PC-3 (cell line): Measurements from ENCODE around the gene BARX1. TPM values are rescaled to one million over a fixed set of nuclear protein-coding genes. Genes with fewer than 3 reads are reported as not detected.

Source experiments
- ATAC-seq: fragments of 200-7000 bp; cut with Tn5 transposase; 2 replicates; pipeline ENCODE4 v1.9.1; 2020; ENCODE audit warnings: mild to moderate bottlenecking, moderate library complexity
- BruUV-seq: library from RNA; stranded (reverse); fragments of 400-500 nt; replicated peaks from 2 replicates; lab custom pipeline; 2021; lab: Mats Ljungman, UMichigan
- CTCF ChIA-PET: fragments of 300-600 bp; sonication (Branson Sonifier 250); formaldehyde crosslinking; loops from one replicate; lab custom pipeline; 2022; ENCODE audit warnings: antibody characterized with exemption; lab: Charles Lee
- POLR2A ChIA-PET: fragments of 300-600 bp; sonication (Branson Sonifier 250); formaldehyde crosslinking; loops from one replicate; lab custom pipeline; 2022; ENCODE audit warnings: antibody characterized with exemption; ENCODE audit not compliant: unreplicated experiment; lab: Charles Lee
- DNase-seq: peaks from one replicate; pipeline ENCODE4 v3.0.0-alpha.2; 2015
- H2AFZ ChIP-seq: fragments of 300-600 bp; sonication (generic); 2 replicates; pipeline ENCODE4 v1.6.0; 2016; ENCODE audit warnings: antibody characterized with exemption, low read length
- H3F3A ChIP-seq: fragments of 300-600 bp; sonication (generic); one replicate; pipeline ENCODE4 v1.6.0; 2017; ENCODE audit warnings: antibody characterized with exemption, low read length, control low read depth, mild to moderate bottlenecking; ENCODE audit not compliant: unreplicated experiment
- H3K27ac ChIP-seq: fragments of 300-600 bp; sonication (generic); 2 replicates; pipeline ENCODE4 v1.5.1; 2016; ENCODE audit warnings: mild to moderate bottlenecking, low read length
- H3K27me3 ChIP-seq: fragments of 300-600 bp; sonication (generic); 2 replicates; pipeline ENCODE4 v1.6.1; 2016; ENCODE audit warnings: low read length, mixed read lengths
- H3K36me3 ChIP-seq: fragments of 300-600 bp; sonication (generic); 2 replicates; pipeline ENCODE4 v1.6.1; 2016; ENCODE audit warnings: low read depth, mixed run types, low read length, mixed read lengths
- H3K4me1 ChIP-seq: fragments of 300-600 bp; sonication (generic); 2 replicates; pipeline ENCODE4 v1.5.1; 2016; ENCODE audit warnings: low read length; ENCODE audit not compliant: insufficient read depth
- H3K4me2 ChIP-seq: fragments of 300-600 bp; sonication (generic); 2 replicates; pipeline ENCODE4 v1.6.0; 2016; ENCODE audit warnings: low read length
- H3K4me3 ChIP-seq: fragments of 300-600 bp; sonication (generic); 2 replicates; pipeline ENCODE4 v1.5.1; 2016; ENCODE audit warnings: mild to moderate bottlenecking, low read length, mixed read lengths
- H3K79me2 ChIP-seq: fragments of 300-600 bp; sonication (generic); 2 replicates; pipeline ENCODE4 v1.6.1; 2017; ENCODE audit warnings: low read length, mixed read lengths
- H3K9ac ChIP-seq: fragments of 300-600 bp; sonication (generic); 2 replicates; pipeline ENCODE4 v1.6.0; 2016; ENCODE audit warnings: mild to moderate bottlenecking, low read length
- H3K9me2 ChIP-seq: fragments of 300-600 bp; sonication (generic); replicated peaks from 2 replicates; pipeline ENCODE4 v1.6.1; 2016; ENCODE audit warnings: mixed run types, low read length, mixed read lengths
- H3K9me3 ChIP-seq: fragments of 300-600 bp; sonication (generic); 2 replicates; pipeline ENCODE4 v1.6.1; 2016; ENCODE audit warnings: low read length, mixed read lengths
- H4K20me1 ChIP-seq: fragments of 300-600 bp; sonication (generic); 2 replicates; pipeline ENCODE4 v1.6.1; 2016; ENCODE audit warnings: low read length, mixed read lengths
- EZH2 ChIP-seq: fragments of 300-600 bp; sonication (generic); IDR thresholded peaks from one replicate; pipeline ENCODE4 v1.6.1; 2017; ENCODE audit warnings: antibody characterized with exemption, mild to moderate bottlenecking, low read length; ENCODE audit not compliant: unreplicated experiment
- EZH2phosphoT487 ChIP-seq: fragments of 300-600 bp; sonication (generic); IDR thresholded peaks from 2 replicates; pipeline ENCODE4 v1.6.1; 2018; ENCODE audit warnings: mild to moderate bottlenecking, antibody characterized with exemption, low read length, borderline replicate concordance
- intact Hi-C: fragments of 100-400 bp; cut with micrococcal nuclease; formaldehyde crosslinking; loops from 2 replicates; pipeline ENCODE4 v1.9.0; 2023
- total RNA-seq: library from RNA; depleted of rRNA; stranded (reverse); fragments of >200 nt; gene quantifications from 2 replicates; pipeline ENCODE4 v1.2.3, GENCODE V29; 2014
- TF ChIP-seq, protein P1 (sequence below): fragments of 300-600 bp; sonication (generic); conservative IDR thresholded peaks from 2 replicates; pipeline ENCODE4 v1.5.1; 2017; ENCODE audit warnings: antibody characterized with exemption, low read depth, mild to moderate bottlenecking, low read length

The BARX1 gene
- total RNA-seq, 1 experiment from 2014 or later: not detected

DNA sequence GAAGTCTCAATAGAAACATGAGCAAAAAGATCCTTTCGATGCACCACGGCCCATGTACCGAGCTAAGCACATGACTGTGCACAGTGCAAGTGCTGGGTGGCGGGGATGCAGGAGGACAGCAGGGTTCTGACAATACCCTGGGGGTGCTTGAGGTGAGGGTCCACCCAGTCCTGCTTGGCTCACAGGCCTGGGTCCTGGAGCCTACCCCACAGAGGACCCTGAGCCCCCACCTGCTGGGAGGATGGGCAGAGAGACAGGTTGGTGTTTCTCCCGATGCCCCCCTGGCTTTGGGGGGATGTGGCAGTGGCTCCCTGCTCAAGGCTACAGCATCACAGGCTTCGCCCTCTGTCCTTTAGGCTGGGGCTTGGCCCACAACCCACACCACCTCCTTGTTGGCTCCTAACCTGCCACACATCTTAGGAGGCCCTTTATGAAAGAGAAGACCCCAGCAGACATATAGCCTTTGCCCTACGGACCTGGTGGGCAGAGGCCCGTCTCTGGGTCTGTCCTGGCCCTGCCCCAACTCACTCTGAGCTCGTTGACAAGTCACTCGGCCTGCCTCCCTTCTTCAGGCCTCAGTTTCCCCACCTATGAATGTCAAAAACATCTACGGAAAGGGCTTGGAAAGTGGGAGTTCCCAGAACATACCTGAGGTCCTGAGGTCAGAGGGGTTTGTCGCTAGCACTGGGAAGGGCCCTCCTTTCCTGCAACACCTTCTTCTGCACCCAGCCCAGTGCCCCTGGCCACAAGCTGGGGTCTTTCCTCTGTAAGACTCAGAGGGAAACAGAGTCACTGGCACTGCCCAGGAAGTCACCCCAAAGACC, 50.3 kb downstream of the BARX1 start:
- ATAC-seq (no peak), DNase-seq (no peak)
- Histone ChIP-seq H3K27me3 (no peaks in the 10 kb centered on the region), H3F3A (no peaks in the 10 kb centered on the region), H3K9ac (no peak overlapping the region), H3K4me2 (no peak overlapping the region), H3K9me2 (no peaks in the 10 kb centered on the region), H3K9me3 (no peaks in the 10 kb centered on the region), H2AFZ (no peak overlapping the region), H4K20me1 (no peaks in the 10 kb centered on the region), H3K79me2 (no peaks in the 10 kb centered on the region), H3K4me3 (no peak overlapping the region), H3K36me3 (no peaks in the 10 kb centered on the region), H3K4me1 (no peaks in the 10 kb centered on the region), H3K27ac (no peak overlapping the region)
- TF ChIP-seq EZH2phosphoT487 (no peak), EZH2 (no peak)
- TF ChIP-seq, protein P1, sequence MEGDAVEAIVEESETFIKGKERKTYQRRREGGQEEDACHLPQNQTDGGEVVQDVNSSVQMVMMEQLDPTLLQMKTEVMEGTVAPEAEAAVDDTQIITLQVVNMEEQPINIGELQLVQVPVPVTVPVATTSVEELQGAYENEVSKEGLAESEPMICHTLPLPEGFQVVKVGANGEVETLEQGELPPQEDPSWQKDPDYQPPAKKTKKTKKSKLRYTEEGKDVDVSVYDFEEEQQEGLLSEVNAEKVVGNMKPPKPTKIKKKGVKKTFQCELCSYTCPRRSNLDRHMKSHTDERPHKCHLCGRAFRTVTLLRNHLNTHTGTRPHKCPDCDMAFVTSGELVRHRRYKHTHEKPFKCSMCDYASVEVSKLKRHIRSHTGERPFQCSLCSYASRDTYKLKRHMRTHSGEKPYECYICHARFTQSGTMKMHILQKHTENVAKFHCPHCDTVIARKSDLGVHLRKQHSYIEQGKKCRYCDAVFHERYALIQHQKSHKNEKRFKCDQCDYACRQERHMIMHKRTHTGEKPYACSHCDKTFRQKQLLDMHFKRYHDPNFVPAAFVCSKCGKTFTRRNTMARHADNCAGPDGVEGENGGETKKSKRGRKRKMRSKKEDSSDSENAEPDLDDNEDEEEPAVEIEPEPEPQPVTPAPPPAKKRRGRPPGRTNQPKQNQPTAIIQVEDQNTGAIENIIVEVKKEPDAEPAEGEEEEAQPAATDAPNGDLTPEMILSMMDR: no peak
- CTCF ChIA-PET: no interaction called here
- intact Hi-C loops: no loop called here
- BruUV-seq: no TSS peak
- POLR2A ChIA-PET: no interaction called here

DNA sequence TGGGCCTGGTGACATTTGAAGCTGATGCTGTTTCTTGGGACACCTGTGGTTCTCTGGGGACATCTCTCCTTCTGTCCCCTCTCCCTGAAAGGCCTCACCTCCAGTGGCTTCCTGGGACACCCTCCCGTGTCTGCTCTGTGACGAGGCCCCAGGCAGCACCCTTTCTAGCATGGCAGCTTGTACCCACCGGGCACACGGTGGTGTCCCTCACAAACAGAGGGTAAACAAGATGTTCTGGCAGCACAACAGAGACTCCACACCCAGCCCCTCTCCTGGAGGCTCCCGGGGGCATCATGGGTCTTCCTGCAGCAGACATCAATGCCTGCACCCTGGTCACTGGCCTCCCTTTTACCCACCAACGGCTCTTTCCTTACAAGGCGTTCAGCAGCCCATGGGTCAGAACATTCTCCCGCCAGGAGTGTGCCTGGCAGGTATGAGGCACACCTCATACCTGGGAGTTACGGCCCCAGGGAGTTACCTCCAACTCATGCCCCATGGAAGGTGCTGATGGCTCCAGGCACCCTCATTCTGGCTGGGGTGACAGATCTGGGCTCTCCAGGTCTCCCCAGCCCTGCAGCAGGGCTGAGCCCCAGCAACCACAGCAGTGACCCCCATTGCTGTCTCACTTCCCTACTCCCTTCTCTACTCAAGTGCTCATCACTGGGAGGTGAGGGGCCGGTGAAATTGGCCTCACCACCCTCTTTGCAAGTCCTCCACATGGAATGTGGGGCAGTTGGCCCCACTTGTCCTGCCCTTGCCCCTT, 51.1 kb downstream of the BARX1 start:
- ATAC-seq (no peak), DNase-seq (no peak)
- Histone ChIP-seq H3K79me2 (no peaks in the 10 kb centered on the region), H3K9me3 (no peaks in the 10 kb centered on the region), H3F3A (no peaks in the 10 kb centered on the region), H3K9ac (no peak overlapping the region), H3K4me3 (no peak overlapping the region), H3K36me3 (no peaks in the 10 kb centered on the region), H3K4me1 (no peaks in the 10 kb centered on the region), H2AFZ (no peak overlapping the region), H4K20me1 (no peaks in the 10 kb centered on the region), H3K4me2 (no peak overlapping the region), H3K27me3 (no peaks in the 10 kb centered on the region), H3K27ac (no peak overlapping the region), H3K9me2 (no peaks in the 10 kb centered on the region)
- TF ChIP-seq EZH2phosphoT487 (no peak), EZH2 (no peak)
- TF ChIP-seq, protein P1: no peak
- intact Hi-C loops: no loop called here
- CTCF ChIA-PET: no interaction called here
- BruUV-seq: no TSS peak
- POLR2A ChIA-PET: no interaction called here
